HT-29 (cell line): ENCODE measurements around the gene TMEM256. TPM values are rescaled to one million over a fixed set of nuclear protein-coding genes. Genes with fewer than 3 reads are reported as not detected.

Source experiments
- total RNA-seq: library from RNA; depleted of rRNA; stranded (reverse); fragments of >200 nt; shearing (Covaris generic); gene quantifications from 2 replicates; pipeline ENCODE4 v1.2.3, GENCODE V29; 2014; rRNA removed

TMEM256 gene
- total RNA-seq, 1 experiment from 2014 or later = 111 TPM

Other genes starting within 250 kb of the TMEM256 start
- gene ASGR1, start 224.7 kb downstream of the TMEM256 start, total RNA-seq = 0.52 TPM in 1 of 2 replicates, not detected in the other
- gene DLG4, start 184.3 kb downstream of the TMEM256 start, total RNA-seq = 0.26 and 1.6 TPM in 2 replicates
- 469 and 546 TPM in 2 replicates for gene ACADVL, start 184.2 kb downstream of the TMEM256 start, total RNA-seq
- 42.6 and 48.6 TPM in 2 replicates for gene DVL2, start 169.6 kb downstream of the TMEM256 start, total RNA-seq
- 29.3 and 31.7 TPM in 2 replicates for gene PHF23, start 164.6 kb downstream of the TMEM256 start, total RNA-seq
- 72.3 and 84.0 TPM in 2 replicates for gene GABARAP, start 161.6 kb downstream of the TMEM256 start, total RNA-seq
- gene CTDNEP1, start 152.4 kb downstream of the TMEM256 start, total RNA-seq = 32.8 and 51.4 TPM in 2 replicates
- 46.5 and 46.7 TPM in 2 replicates for gene ELP5, start 151.9 kb downstream of the TMEM256 start, total RNA-seq
- 383 and 429 TPM in 2 replicates for gene CLDN7, start 141.6 kb downstream of the TMEM256 start, total RNA-seq
- gene SLC2A4, start 122.4 kb downstream of the TMEM256 start, total RNA-seq = 0.26 and 0.38 TPM in 2 replicates
- gene YBX2, start 109.5 kb downstream of the TMEM256 start, total RNA-seq = 16.3 and 19.4 TPM in 2 replicates
- 915 and 962 TPM in 2 replicates for gene EIF5A, start 96.5 kb downstream of the TMEM256 start, total RNA-seq
- 45.7 and 49.0 TPM in 2 replicates for gene GPS2, start 88.7 kb downstream of the TMEM256 start, total RNA-seq
- gene NEURL4, start 74.8 kb downstream of the TMEM256 start, total RNA-seq = 18.0 and 21.1 TPM in 2 replicates
- gene ACAP1, start 67.6 kb downstream of the TMEM256 start, total RNA-seq = 0.08 TPM in 1 of 2 replicates, not detected in the other
- gene KCTD11, start 51.9 kb downstream of the TMEM256 start, total RNA-seq = 5.0 and 6.2 TPM in 2 replicates
- not detected in 2 replicates for gene TMEM95, start 48.9 kb downstream of the TMEM256 start, total RNA-seq
- gene TNK1, start 23.0 kb downstream of the TMEM256 start, total RNA-seq = 4.8 and 9.4 TPM in 2 replicates
- gene PLSCR3, start 9.6 kb downstream of the TMEM256 start, total RNA-seq = 28.5 and 32.4 TPM in 2 replicates
- gene NLGN2, start 3.7 kb upstream of the TMEM256 start, total RNA-seq = 2.2 and 2.7 TPM in 2 replicates
- gene SPEM1, start 16.2 kb upstream of the TMEM256 start, total RNA-seq = not detected in 2 replicates
- gene SPEM2, start 21.5 kb upstream of the TMEM256 start, total RNA-seq = not detected in 2 replicates
- not detected in 2 replicates for gene SPEM3, start 24.8 kb upstream of the TMEM256 start, total RNA-seq
- 11.7 and 19.4 TPM in 2 replicates for gene TMEM102, start 31.3 kb upstream of the TMEM256 start, total RNA-seq
- gene FGF11, start 35.4 kb upstream of the TMEM256 start, total RNA-seq = 0.46 and 0.52 TPM in 2 replicates
- gene CHRNB1, start 41.0 kb upstream of the TMEM256 start, total RNA-seq = 0.83 and 1.6 TPM in 2 replicates
- 8.4 and 10.0 TPM in 2 replicates for gene ZBTB4, start 75.5 kb upstream of the TMEM256 start, total RNA-seq
- gene SLC35G6, start 77.3 kb upstream of the TMEM256 start, total RNA-seq = 0.28 TPM in 1 of 2 replicates, not detected in the other
- gene POLR2A, start 80.3 kb upstream of the TMEM256 start, total RNA-seq = 26.0 and 58.6 TPM in 2 replicates
- gene TNFSF12, start 145.0 kb upstream of the TMEM256 start, total RNA-seq = not detected in 2 replicates
- 15.6 and 19.1 TPM in 2 replicates for gene TNFSF13, start 154.7 kb upstream of the TMEM256 start, total RNA-seq
- gene SENP3, start 157.8 kb upstream of the TMEM256 start, total RNA-seq = 73.2 and 74.3 TPM in 2 replicates
- gene CD68, start 175.5 kb upstream of the TMEM256 start, total RNA-seq = 4.0 and 6.6 TPM in 2 replicates
- 79.8 and 81.4 TPM in 2 replicates for gene MPDU1, start 179.8 kb upstream of the TMEM256 start, total RNA-seq
- 0.70 TPM in 1 of 2 replicates, not detected in the other for gene SOX15, start 186.0 kb upstream of the TMEM256 start, total RNA-seq
- gene FXR2, start 210.8 kb upstream of the TMEM256 start, total RNA-seq = 23.8 and 30.3 TPM in 2 replicates
- 3.2 and 5.4 TPM in 2 replicates for gene SAT2, start 223.7 kb upstream of the TMEM256 start, total RNA-seq
- 0.13 TPM in 1 of 2 replicates, not detected in the other for gene SHBG, start 226.0 kb upstream of the TMEM256 start, total RNA-seq
- not detected in 2 replicates for gene ATP1B2, start 246.8 kb upstream of the TMEM256 start, total RNA-seq